ENCODE results near the gene CCDC12.

CCDC12 gene

DNA sequence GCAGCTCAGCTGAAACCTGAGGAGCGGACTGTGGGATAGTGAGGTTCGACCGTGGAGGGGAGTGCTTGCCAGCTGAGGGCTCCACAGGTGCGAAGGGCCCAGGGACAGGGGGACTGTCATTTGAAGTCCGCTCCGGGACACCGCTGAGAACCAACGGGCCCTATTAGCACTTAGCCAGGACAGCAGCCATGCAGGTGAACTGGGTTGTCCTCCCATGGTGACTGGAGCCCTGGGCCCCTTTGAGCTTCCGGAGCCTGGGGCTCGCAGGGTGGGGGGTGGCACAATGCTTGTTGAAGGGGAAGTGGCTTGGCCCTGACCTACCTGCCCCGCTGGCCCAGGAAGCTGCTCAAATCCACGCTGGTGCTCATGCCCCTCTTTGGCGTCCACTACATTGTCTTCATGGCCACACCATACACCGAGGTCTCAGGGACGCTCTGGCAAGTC, 74.3 kb downstream of the CCDC12 start:
- Histone ChIP-seq H3K79me2 (ENCODE audit: control insufficient read depth, insufficient read depth, low read length) (no peaks in the 10 kb centered on the region), H3K56ac (ENCODE audit: low read length) (no peak overlapping the region), H3K27me3 (ENCODE audit: insufficient read depth, low read length, poor library complexity) (no peaks in the 10 kb centered on the region), H2BK120ac (ENCODE audit: low read depth, low read length) (no peak overlapping the region), H3K36me3 (ENCODE audit: control insufficient read depth, insufficient read depth, low read length) (no peaks in the 10 kb centered on the region), H3K9ac (ENCODE audit: low read length) (no peak overlapping the region), H2BK5ac (ENCODE audit: low read length) (no peak overlapping the region), H3K23ac (ENCODE audit: low read length) (no peak overlapping the region), H2BK15ac (replicated peaks; ENCODE audit: low read depth) (no peak overlapping the region), H4K8ac (ENCODE audit: low read depth, low read length) (no peak overlapping the region), H3K4me3 (ENCODE audit: low read length) (no peak overlapping the region), H3K79me1 (ENCODE audit: low read length) (no peaks in the 10 kb centered on the region), H2AK5ac (ENCODE audit: low read length) (no peak overlapping the region), H3K4me1 (ENCODE audit: control insufficient read depth, low read depth, low read length) (no peaks in the 10 kb centered on the region), H3K4ac (ENCODE audit: low read depth, low read length) (no peak overlapping the region), H3K18ac (ENCODE audit: low read length) (no peak overlapping the region), H4K5ac (ENCODE audit: low read length) (no peak overlapping the region), H3K4me2 (ENCODE audit: low read length) (no peak overlapping the region), H3K27ac (ENCODE audit: low read depth, low read length) (no peak overlapping the region)
- no CpG with 5 or more reads among the region's 15 CpGs for WGBS (ENCODE audit: extremely low coverage, insufficient coverage, low lambda C conversion rate)
- DNase-seq, result no peak

GRCh38 chr3:46901591-46902187, 74.9 kb downstream of the CCDC12 start:
- no peak overlapping the region for H3K9ac ChIP-seq (ENCODE audit: low read length)
- H3K4me1 ChIP-seq (ENCODE audit: control insufficient read depth, low read depth, low read length), result no peaks in the 10 kb centered on the region
- H2BK5ac ChIP-seq (ENCODE audit: low read length), result no peak overlapping the region
- no peaks in the 10 kb centered on the region for H3K79me1 ChIP-seq (ENCODE audit: low read length)
- H3K4me3 ChIP-seq (ENCODE audit: low read length), result no peak overlapping the region
- no peak overlapping the region for H3K23ac ChIP-seq (ENCODE audit: low read length)
- no peaks in the 10 kb centered on the region for H3K79me2 ChIP-seq (ENCODE audit: control insufficient read depth, insufficient read depth, low read length)
- H3K4ac ChIP-seq (ENCODE audit: low read depth, low read length), result no peak overlapping the region
- no peak overlapping the region for H2BK120ac ChIP-seq (ENCODE audit: low read depth, low read length)
- DNase-seq, result no peak
- H3K56ac ChIP-seq (ENCODE audit: low read length), result no peak overlapping the region
- WGBS (ENCODE audit: extremely low coverage, insufficient coverage, low lambda C conversion rate), result no CpG with 5 or more reads among the region's 17 CpGs
- no peak overlapping the region for H3K27ac ChIP-seq (ENCODE audit: low read depth, low read length)
- no peak overlapping the region for H3K4me2 ChIP-seq (ENCODE audit: low read length)
- no peak overlapping the region for H2AK5ac ChIP-seq (ENCODE audit: low read length)
- H3K27me3 ChIP-seq (ENCODE audit: insufficient read depth, low read length, poor library complexity), result no peaks in the 10 kb centered on the region
- H3K36me3 ChIP-seq (ENCODE audit: control insufficient read depth, insufficient read depth, low read length), result no peaks in the 10 kb centered on the region
- H4K5ac ChIP-seq (ENCODE audit: low read length), result no peak overlapping the region
- H4K8ac ChIP-seq (ENCODE audit: low read depth, low read length), result no peak overlapping the region
- H2BK15ac ChIP-seq (replicated peaks; ENCODE audit: low read depth), result no peak overlapping the region
- no peak overlapping the region for H3K18ac ChIP-seq (ENCODE audit: low read length)

GRCh38 chr3:46901061-46901460, 75.5 kb downstream of the CCDC12 start:
- Histone ChIP-seq H3K27ac (ENCODE audit: low read depth, low read length) (no peak overlapping the region), H2AK5ac (ENCODE audit: low read length) (no peak overlapping the region), H3K23ac (ENCODE audit: low read length) (no peak overlapping the region), H3K18ac (ENCODE audit: low read length) (no peak overlapping the region), H3K9ac (ENCODE audit: low read length) (no peak overlapping the region), H3K27me3 (ENCODE audit: insufficient read depth, low read length, poor library complexity) (no peaks in the 10 kb centered on the region), H3K36me3 (ENCODE audit: control insufficient read depth, insufficient read depth, low read length) (no peaks in the 10 kb centered on the region), H3K79me2 (ENCODE audit: control insufficient read depth, insufficient read depth, low read length) (no peaks in the 10 kb centered on the region), H3K4me1 (ENCODE audit: control insufficient read depth, low read depth, low read length) (no peaks in the 10 kb centered on the region), H2BK15ac (replicated peaks; ENCODE audit: low read depth) (no peak overlapping the region), H2BK120ac (ENCODE audit: low read depth, low read length) (no peak overlapping the region), H4K8ac (ENCODE audit: low read depth, low read length) (no peak overlapping the region), H3K4ac (ENCODE audit: low read depth, low read length) (no peak overlapping the region), H2BK5ac (ENCODE audit: low read length) (no peak overlapping the region), H3K4me2 (ENCODE audit: low read length) (no peak overlapping the region), H3K79me1 (ENCODE audit: low read length) (no peaks in the 10 kb centered on the region), H3K56ac (ENCODE audit: low read length) (no peak overlapping the region), H3K4me3 (ENCODE audit: low read length) (no peak overlapping the region), H4K5ac (ENCODE audit: low read length) (no peak overlapping the region)
- WGBS (ENCODE audit: extremely low coverage, insufficient coverage, low lambda C conversion rate), result no CpG with 5 or more reads among the region's 3 CpGs
- no peak for DNase-seq

DNA sequence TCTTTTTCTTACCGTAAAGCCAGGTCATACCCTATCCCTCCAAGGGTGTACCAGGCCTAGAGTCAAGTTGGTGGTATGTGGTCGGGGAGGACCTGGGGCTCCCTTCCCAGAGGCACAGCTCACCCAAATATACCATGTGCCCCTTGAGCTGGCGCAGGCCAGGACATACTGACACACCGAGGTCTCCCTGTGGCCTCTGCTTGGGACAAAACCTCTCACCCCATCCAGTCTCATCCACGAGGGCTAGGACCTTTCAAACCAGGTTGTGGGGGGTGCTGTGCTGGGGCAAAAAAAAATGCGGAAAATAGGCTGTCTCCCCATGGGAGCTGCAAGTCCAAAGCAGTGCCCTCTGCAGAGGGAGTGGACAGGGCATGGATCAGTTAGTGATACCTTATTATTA, 76.2 kb downstream of the CCDC12 start:
- Histone ChIP-seq H3K18ac (ENCODE audit: low read length) (no peak overlapping the region), H3K9ac (ENCODE audit: low read length) (no peak overlapping the region), H3K27me3 (ENCODE audit: insufficient read depth, low read length, poor library complexity) (no peaks in the 10 kb centered on the region), H3K4ac (ENCODE audit: low read depth, low read length) (no peak overlapping the region), H3K56ac (ENCODE audit: low read length) (no peak overlapping the region), H2AK5ac (ENCODE audit: low read length) (no peak overlapping the region), H2BK120ac (ENCODE audit: low read depth, low read length) (no peak overlapping the region), H4K8ac (ENCODE audit: low read depth, low read length) (no peak overlapping the region), H3K4me2 (ENCODE audit: low read length) (no peak overlapping the region), H3K79me1 (ENCODE audit: low read length) (no peaks in the 10 kb centered on the region), H3K79me2 (ENCODE audit: control insufficient read depth, insufficient read depth, low read length) (no peaks in the 10 kb centered on the region), H3K4me1 (ENCODE audit: control insufficient read depth, low read depth, low read length) (no peaks in the 10 kb centered on the region), H3K23ac (ENCODE audit: low read length) (no peak overlapping the region), H3K27ac (ENCODE audit: low read depth, low read length) (no peak overlapping the region), H2BK15ac (replicated peaks; ENCODE audit: low read depth) (no peak overlapping the region), H2BK5ac (ENCODE audit: low read length) (no peak overlapping the region), H3K36me3 (ENCODE audit: control insufficient read depth, insufficient read depth, low read length) (no peaks in the 10 kb centered on the region), H3K4me3 (ENCODE audit: low read length) (no peak overlapping the region), H4K5ac (ENCODE audit: low read length) (no peak overlapping the region)
- no CpG with 5 or more reads among the region's 6 CpGs for WGBS (ENCODE audit: extremely low coverage, insufficient coverage, low lambda C conversion rate)
- no peak for DNase-seq

DNA sequence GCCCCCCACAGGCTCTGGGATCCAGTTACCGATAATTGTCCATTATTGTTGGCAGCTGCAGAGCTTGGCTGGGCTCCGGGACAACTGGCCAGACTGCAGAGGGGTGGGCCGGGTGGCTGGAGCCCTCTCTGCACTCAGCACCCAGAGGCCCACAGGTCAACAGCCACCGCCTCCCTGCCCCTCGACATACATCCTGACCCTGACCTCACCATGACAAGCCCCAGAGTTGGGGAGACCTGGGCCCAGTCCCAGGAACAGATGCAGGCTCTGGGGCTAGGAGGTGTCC, 76.6 kb downstream of the CCDC12 start:
- no peak overlapping the region for H3K9ac ChIP-seq (ENCODE audit: low read length)
- no peak overlapping the region for H3K56ac ChIP-seq (ENCODE audit: low read length)
- H2BK15ac ChIP-seq (replicated peaks; ENCODE audit: low read depth), result no peak overlapping the region
- no peaks in the 10 kb centered on the region for H3K79me1 ChIP-seq (ENCODE audit: low read length)
- H2BK120ac ChIP-seq (ENCODE audit: low read depth, low read length), result no peak overlapping the region
- H3K27me3 ChIP-seq (ENCODE audit: insufficient read depth, low read length, poor library complexity), result no peaks in the 10 kb centered on the region
- H2BK5ac ChIP-seq (ENCODE audit: low read length), result no peak overlapping the region
- no peak overlapping the region for H2AK5ac ChIP-seq (ENCODE audit: low read length)
- H3K4me1 ChIP-seq (ENCODE audit: control insufficient read depth, low read depth, low read length), result no peaks in the 10 kb centered on the region
- H3K79me2 ChIP-seq (ENCODE audit: control insufficient read depth, insufficient read depth, low read length), result no peaks in the 10 kb centered on the region
- no peak overlapping the region for H3K27ac ChIP-seq (ENCODE audit: low read depth, low read length)
- DNase-seq, result no peak
- H3K18ac ChIP-seq (ENCODE audit: low read length), result no peak overlapping the region
- no peak overlapping the region for H3K4me3 ChIP-seq (ENCODE audit: low read length)
- WGBS (ENCODE audit: extremely low coverage, insufficient coverage, low lambda C conversion rate), result no CpG with 5 or more reads among the region's 5 CpGs
- H4K5ac ChIP-seq (ENCODE audit: low read length), result no peak overlapping the region
- H3K4me2 ChIP-seq (ENCODE audit: low read length), result no peak overlapping the region
- no peak overlapping the region for H4K8ac ChIP-seq (ENCODE audit: low read depth, low read length)
- H3K36me3 ChIP-seq (ENCODE audit: control insufficient read depth, insufficient read depth, low read length), result no peaks in the 10 kb centered on the region
- H3K4ac ChIP-seq (ENCODE audit: low read depth, low read length), result no peak overlapping the region
- H3K23ac ChIP-seq (ENCODE audit: low read length), result no peak overlapping the region

Measured in mesendoderm (in vitro differentiated cells).